Measurements from ENCODE around the gene CADM2.

The CADM2 gene

GRCh38 chr3:85364296-85364909 lies 405.6 kb downstream of the CADM2 start:
- Histone ChIP-seq H3K9ac (ENCODE audit: insufficient read length) (no peak overlapping the region), H3K4me3 (no peak overlapping the region), H3K27ac (no peak overlapping the region), H3K36me3 (ENCODE audit: insufficient read depth, low read length) (no peaks in the 10 kb centered on the region), H3K9me3 (ENCODE audit: low read depth, low read length) (no peaks in the 10 kb centered on the region)
- no peak for DNase-seq (ENCODE audit: low read depth, low spot score)
- TF ChIP-seq POLR2AphosphoS5 (IDR thresholded peaks at IDR 0.05; ENCODE audit: borderline replicate concordance, low read depth, low read length) (no peak), EZH2 (IDR thresholded peaks at IDR 0.05) (no peak), FOXP2 (optimal IDR thresholded peaks at IDR 0.05; ENCODE audit: control extremely low read depth, extremely low read length, insufficient read depth) (no peak)

GRCh38 chr3:85370341-85370740 lies 411.6 kb downstream of the CADM2 start:
- no peaks in the 10 kb centered on the region for H3K9me3 ChIP-seq (ENCODE audit: low read depth, low read length)
- no peak for TF ChIP-seq FOXP2 (optimal IDR thresholded peaks at IDR 0.05; ENCODE audit: control extremely low read depth, extremely low read length, insufficient read depth)
- no peak for TF ChIP-seq POLR2AphosphoS5 (IDR thresholded peaks at IDR 0.05; ENCODE audit: borderline replicate concordance, low read depth, low read length)
- TF ChIP-seq EZH2 (IDR thresholded peaks at IDR 0.05) = no peak
- H3K36me3 ChIP-seq (ENCODE audit: insufficient read depth, low read length) = no peaks in the 10 kb centered on the region
- no peak overlapping the region for H3K4me3 ChIP-seq
- no peak overlapping the region for H3K9ac ChIP-seq (ENCODE audit: insufficient read length)
- DNase-seq (ENCODE audit: low read depth, low spot score) = no peak
- no peak overlapping the region for H3K27ac ChIP-seq

- Histone ChIP-seq H3K9me3 (ENCODE audit: low read depth, low read length) (no peaks in the 10 kb centered on the region), H3K9ac (ENCODE audit: insufficient read length) (no peak overlapping the region), H3K27ac (no peak overlapping the region), H3K4me3 (no peak overlapping the region), H3K36me3 (ENCODE audit: insufficient read depth, low read length) (no peaks in the 10 kb centered on the region)
- DNase-seq (ENCODE audit: low read depth, low spot score) = no peak
- no peak for TF ChIP-seq POLR2AphosphoS5 (IDR thresholded peaks at IDR 0.05; ENCODE audit: borderline replicate concordance, low read depth, low read length)
- no peak for TF ChIP-seq FOXP2 (optimal IDR thresholded peaks at IDR 0.05; ENCODE audit: control extremely low read depth, extremely low read length, insufficient read depth)
- TF ChIP-seq EZH2 (IDR thresholded peaks at IDR 0.05) = no peak
Measured at GRCh38 chr3:85376131-85376530, 417.3 kb downstream of the CADM2 start.

GRCh38 chr3:85377115-85377514 lies 418.3 kb downstream of the CADM2 start:
- Histone ChIP-seq H3K27ac (no peak overlapping the region), H3K4me3 (no peak overlapping the region), H3K36me3 (ENCODE audit: insufficient read depth, low read length) (no peaks in the 10 kb centered on the region), H3K9me3 (ENCODE audit: low read depth, low read length) (no peaks in the 10 kb centered on the region), H3K9ac (ENCODE audit: insufficient read length) (no peak overlapping the region)
- DNase-seq (ENCODE audit: low read depth, low spot score) = no peak
- TF ChIP-seq POLR2AphosphoS5 (IDR thresholded peaks at IDR 0.05; ENCODE audit: borderline replicate concordance, low read depth, low read length) (no peak), EZH2 (IDR thresholded peaks at IDR 0.05) (no peak), FOXP2 (optimal IDR thresholded peaks at IDR 0.05; ENCODE audit: control extremely low read depth, extremely low read length, insufficient read depth) (no peak)

- H3K9ac ChIP-seq (ENCODE audit: insufficient read length) = no peak overlapping the region
- no peaks in the 10 kb centered on the region for H3K36me3 ChIP-seq (ENCODE audit: insufficient read depth, low read length)
- H3K9me3 ChIP-seq (ENCODE audit: low read depth, low read length) = no peaks in the 10 kb centered on the region
- TF ChIP-seq FOXP2 (optimal IDR thresholded peaks at IDR 0.05; ENCODE audit: control extremely low read depth, extremely low read length, insufficient read depth) (no peak), EZH2 (IDR thresholded peaks at IDR 0.05) (no peak)
- H3K4me3 ChIP-seq = no peak overlapping the region
- DNase-seq (ENCODE audit: low read depth, low spot score) = no peak
- H3K27ac ChIP-seq = no peak overlapping the region
Measured at GRCh38 chr3:85384372-85384771, 425.6 kb downstream of the CADM2 start.

GRCh38 chr3:85387913-85388505 lies 429.2 kb downstream of the CADM2 start:
- Histone ChIP-seq H3K9me3 (ENCODE audit: low read depth, low read length) (no peaks in the 10 kb centered on the region), H3K4me3 (no peak overlapping the region), H3K36me3 (ENCODE audit: insufficient read depth, low read length) (no peaks in the 10 kb centered on the region), H3K27ac (no peak overlapping the region), H3K9ac (ENCODE audit: insufficient read length) (no peak overlapping the region)
- no peak for TF ChIP-seq POLR2AphosphoS5 (IDR thresholded peaks at IDR 0.05; ENCODE audit: borderline replicate concordance, low read depth, low read length)
- TF ChIP-seq FOXP2 (optimal IDR thresholded peaks at IDR 0.05; ENCODE audit: control extremely low read depth, extremely low read length, insufficient read depth) = no peak
- TF ChIP-seq EZH2 (IDR thresholded peaks at IDR 0.05) = no peak
- no peak for DNase-seq (ENCODE audit: low read depth, low spot score)

- H3K4me3 ChIP-seq = no peak overlapping the region
- no peak for TF ChIP-seq EZH2 (IDR thresholded peaks at IDR 0.05)
- TF ChIP-seq POLR2AphosphoS5 (IDR thresholded peaks at IDR 0.05; ENCODE audit: borderline replicate concordance, low read depth, low read length) = no peak
- TF ChIP-seq FOXP2 (optimal IDR thresholded peaks at IDR 0.05; ENCODE audit: control extremely low read depth, extremely low read length, insufficient read depth) = no peak
- no peaks in the 10 kb centered on the region for H3K9me3 ChIP-seq (ENCODE audit: low read depth, low read length)
- H3K36me3 ChIP-seq (ENCODE audit: insufficient read depth, low read length) = no peaks in the 10 kb centered on the region
- H3K9ac ChIP-seq (ENCODE audit: insufficient read length) = no peak overlapping the region
- no peak for DNase-seq (ENCODE audit: low read depth, low spot score)
- no peak overlapping the region for H3K27ac ChIP-seq
Measured at GRCh38 chr3:85394424-85394823, 435.6 kb downstream of the CADM2 start.

- Histone ChIP-seq H3K36me3 (ENCODE audit: insufficient read depth, low read length) (no peaks in the 10 kb centered on the region), H3K4me3 (no peak overlapping the region), H3K9me3 (ENCODE audit: low read depth, low read length) (no peaks in the 10 kb centered on the region), H3K27ac (no peak overlapping the region), H3K9ac (ENCODE audit: insufficient read length) (no peak overlapping the region)
- DNase-seq (ENCODE audit: low read depth, low spot score) = no peak
- no peak for TF ChIP-seq FOXP2 (optimal IDR thresholded peaks at IDR 0.05; ENCODE audit: control extremely low read depth, extremely low read length, insufficient read depth)
- TF ChIP-seq POLR2AphosphoS5 (IDR thresholded peaks at IDR 0.05; ENCODE audit: borderline replicate concordance, low read depth, low read length) = no peak
- no peak for TF ChIP-seq EZH2 (IDR thresholded peaks at IDR 0.05)
Measured at GRCh38 chr3:85397434-85397833, 438.6 kb downstream of the CADM2 start.

- Histone ChIP-seq H3K36me3 (ENCODE audit: insufficient read depth, low read length) (no peaks in the 10 kb centered on the region), H3K27ac (no peak overlapping the region), H3K9ac (ENCODE audit: insufficient read length) (no peak overlapping the region), H3K4me3 (no peak overlapping the region), H3K9me3 (ENCODE audit: low read depth, low read length) (no peaks in the 10 kb centered on the region)
- no peak for DNase-seq (ENCODE audit: low read depth, low spot score)
- TF ChIP-seq EZH2 (IDR thresholded peaks at IDR 0.05) (no peak), POLR2AphosphoS5 (IDR thresholded peaks at IDR 0.05; ENCODE audit: borderline replicate concordance, low read depth, low read length) (no peak), FOXP2 (optimal IDR thresholded peaks at IDR 0.05; ENCODE audit: control extremely low read depth, extremely low read length, insufficient read depth) (no peak)
Measured at GRCh38 chr3:85426121-85426520, 467.3 kb downstream of the CADM2 start.

Measured in SK-N-MC (cell line).